Camera-type eye (tissue), 1 donor: ENCODE data around the gene LHX4. TPM values are rescaled to one million over a fixed set of nuclear protein-coding genes. Genes with fewer than 3 reads are reported as not detected.

ENCODE experiments used
- total RNA-seq: library from RNA; depleted of rRNA; stranded (reverse); fragments of >200 nt; gene quantifications from one replicate; pipeline ENCODE4 v1.2.3, GENCODE V29; 2014

Gene LHX4
- total RNA-seq = 43.6 TPM

GRCh38 chr1:180229483-180230415 lies at the start of gene LHX4:
Gene LHX4, plus strand, starts transcription at chr1:180230264. Its CDS starts 266 bp downstream, at chr1:180230530.

Other genes with a start within 250 kb of the LHX4 start
- gene QSOX1, start 75.4 kb upstream of the LHX4 start, total RNA-seq = 44.4 TPM